MG63 (cell line): ENCODE results near the gene IRAK1. TPM values are rescaled to one million over a fixed set of nuclear protein-coding genes. Genes with fewer than 3 reads are reported as not detected.
"Not testable (repeated sequence)": the region's sequence is repeated elsewhere in the genome, so short reads cannot be mapped to it uniquely, and the experiment has no call there.

Experiments used
- DNase-seq: peaks from one replicate; pipeline ENCODE4 v3.0.0-alpha.2; 2020
- H3K27me3 ChIP-seq: fragments of 250-450 bp; sonication (Bioruptor Pico); 2 replicates; pipeline ENCODE4 v1.5.1; 2020; ENCODE audit warnings: mild to moderate bottlenecking, moderate library complexity
- H3K36me3 ChIP-seq: fragments of 250-450 bp; sonication (Bioruptor Pico); 2 replicates; pipeline ENCODE4 v1.5.1; 2020; ENCODE audit warnings: mild to moderate bottlenecking, moderate library complexity
- H3K4me3 ChIP-seq: fragments of 250-450 bp; sonication (Bioruptor Pico); 2 replicates; pipeline ENCODE4 v1.5.1; 2020; ENCODE audit warnings: mild to moderate bottlenecking, moderate library complexity
- H3K9me3 ChIP-seq: fragments of 250-450 bp; sonication (Bioruptor Pico); 2 replicates; pipeline ENCODE4 v1.5.1; 2020; ENCODE audit warnings: mild to moderate bottlenecking, moderate library complexity
- total RNA-seq: library from RNA; depleted of rRNA; stranded (reverse); fragments of >200 nt; shearing (Covaris generic); gene quantifications from 2 replicates; pipeline ENCODE4 v1.2.3, GENCODE V29; 2014; ENCODE audit warnings: low replicate concordance

IRAK1 gene
- total RNA-seq, 1 experiment from 2014 or later: 270 TPM

DNA sequence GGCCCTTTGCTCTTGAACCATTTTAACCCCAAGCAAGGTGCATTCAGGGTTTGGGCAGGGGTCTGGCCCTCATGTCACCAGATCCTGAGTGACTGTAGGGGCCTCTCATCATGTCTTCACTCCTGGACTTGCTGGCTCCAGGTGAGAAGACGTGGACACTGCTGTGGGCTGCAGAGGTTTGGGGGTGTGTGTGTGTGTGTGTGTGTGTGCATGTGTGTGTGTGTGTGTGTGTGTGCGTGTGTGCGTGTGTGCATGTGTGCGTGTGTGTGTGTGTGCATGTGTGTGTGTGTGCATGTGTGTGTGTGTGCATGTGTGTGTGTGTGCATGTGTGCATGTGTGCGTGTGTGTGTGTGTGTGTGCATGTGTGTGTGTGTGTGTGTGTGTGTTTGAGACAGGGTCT is 25.3 kb downstream of the IRAK1 start:
- not testable (repeated sequence) for H3K4me3 ChIP-seq, H3K36me3 ChIP-seq, DNase-seq, H3K27me3 ChIP-seq, H3K9me3 ChIP-seq

DNA sequence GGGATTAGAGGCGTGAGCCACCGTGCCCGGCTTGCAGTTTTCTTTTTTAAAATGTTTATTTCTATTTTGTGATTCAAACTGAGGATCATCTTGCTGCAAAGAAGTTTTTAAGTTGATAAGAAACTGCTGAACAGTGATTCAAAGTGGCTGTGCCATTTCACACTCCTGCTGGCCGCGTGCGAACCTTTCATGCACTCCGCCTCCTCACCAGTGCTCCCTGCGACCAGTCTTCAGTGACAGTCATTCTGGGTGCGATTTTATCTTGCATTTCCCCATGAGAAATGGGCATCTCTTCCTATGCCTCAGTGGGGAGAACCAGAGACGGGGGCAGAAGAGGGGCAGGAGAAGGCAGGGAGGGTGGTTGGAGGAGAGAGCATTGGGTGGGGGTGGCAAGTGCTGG is 25.7 kb downstream of the IRAK1 start:
- no peak overlapping the region for H3K4me3 ChIP-seq
- H3K9me3 ChIP-seq: no peaks in the 10 kb centered on the region
- DNase-seq: no peak
- no peaks in the 10 kb centered on the region for H3K36me3 ChIP-seq
- H3K27me3 ChIP-seq: no peaks in the 10 kb centered on the region

DNA sequence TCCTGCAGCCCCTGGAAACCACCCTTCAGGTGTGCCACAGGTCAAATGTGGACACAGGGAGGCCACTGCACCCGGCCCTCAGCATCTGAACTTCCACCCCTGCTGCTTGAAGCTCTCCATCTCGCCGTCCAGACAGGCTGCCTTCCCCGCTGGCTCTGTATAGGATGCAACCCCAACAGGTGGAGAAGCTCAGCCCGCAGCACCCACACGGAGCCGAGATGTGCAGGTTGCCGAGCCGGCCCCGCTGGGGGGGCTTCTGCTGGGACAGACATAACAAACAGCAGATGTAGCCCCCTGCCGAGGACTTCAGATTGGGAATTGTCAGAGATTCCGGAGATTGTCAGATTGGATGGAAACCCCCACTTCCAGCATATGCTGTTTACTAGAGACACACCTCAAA is 26.6 kb downstream of the IRAK1 start:
- Histone ChIP-seq H3K9me3 (no peaks in the 10 kb centered on the region), H3K27me3 (no peaks in the 10 kb centered on the region), H3K36me3 (no peaks in the 10 kb centered on the region), H3K4me3 (no peak overlapping the region)
- no peak for DNase-seq

DNA sequence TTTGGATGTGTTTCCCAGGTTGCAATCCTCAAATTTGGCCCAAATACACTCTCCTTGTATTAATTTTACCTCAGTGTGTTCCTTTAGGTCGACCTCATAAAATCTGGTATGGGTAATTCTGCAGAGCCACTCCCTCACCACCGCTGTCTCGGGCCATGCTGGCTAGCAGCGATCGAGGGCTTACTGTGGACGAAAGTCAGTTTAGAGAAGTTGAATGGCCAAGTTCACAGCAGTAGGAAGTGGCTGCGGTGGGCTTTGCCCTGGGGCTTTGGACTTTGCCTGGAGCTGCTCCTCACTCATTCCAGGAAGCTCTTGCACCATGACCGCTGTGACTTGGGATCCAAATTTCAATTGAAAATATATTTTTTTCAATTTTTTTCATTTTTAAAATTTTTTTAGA is 27.5 kb downstream of the IRAK1 start:
- DNase-seq: no peak

DNA sequence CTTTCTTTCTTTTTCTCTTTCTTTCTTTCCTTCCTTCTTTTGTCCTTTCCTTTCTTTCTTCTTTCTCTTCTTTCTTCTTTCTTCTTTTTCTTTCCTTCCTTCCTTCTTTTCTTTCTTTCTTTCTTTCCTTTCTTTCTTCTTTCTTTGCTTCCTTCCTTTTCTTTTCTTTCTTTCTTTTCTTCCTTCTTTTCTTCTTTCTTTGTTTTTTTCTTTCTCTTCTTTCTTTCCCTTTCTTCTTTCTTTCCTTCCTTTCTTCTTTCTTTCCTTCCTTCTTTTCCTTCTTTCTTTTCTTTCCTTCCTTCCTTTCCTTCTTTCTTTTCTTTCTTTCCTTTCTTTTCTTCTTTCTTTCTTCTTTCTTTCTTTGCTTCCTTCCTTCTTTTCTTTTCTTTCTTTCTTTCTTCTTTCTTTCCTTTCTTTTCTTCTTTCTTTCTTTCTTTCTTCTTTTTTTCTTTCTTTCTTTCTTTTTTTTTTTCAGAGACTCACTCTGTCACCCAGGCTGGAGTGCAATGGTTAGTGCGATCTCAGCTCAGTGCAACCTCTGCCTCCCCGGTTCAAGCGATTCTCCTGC is 28.6 kb downstream of the IRAK1 start:
- no peaks in the 10 kb centered on the region for H3K36me3 ChIP-seq
- H3K9me3 ChIP-seq: no peaks in the 10 kb centered on the region
- no peak overlapping the region for H3K4me3 ChIP-seq
- no peak for DNase-seq
- no peaks in the 10 kb centered on the region for H3K27me3 ChIP-seq

More for the DNA sequence above, 27.5 kb downstream of the IRAK1 start:
- H3K4me3 ChIP-seq: no peak overlapping the region
- H3K27me3 ChIP-seq: no peaks in the 10 kb centered on the region
- H3K36me3 ChIP-seq: no peaks in the 10 kb centered on the region
- H3K9me3 ChIP-seq: no peaks in the 10 kb centered on the region

DNA sequence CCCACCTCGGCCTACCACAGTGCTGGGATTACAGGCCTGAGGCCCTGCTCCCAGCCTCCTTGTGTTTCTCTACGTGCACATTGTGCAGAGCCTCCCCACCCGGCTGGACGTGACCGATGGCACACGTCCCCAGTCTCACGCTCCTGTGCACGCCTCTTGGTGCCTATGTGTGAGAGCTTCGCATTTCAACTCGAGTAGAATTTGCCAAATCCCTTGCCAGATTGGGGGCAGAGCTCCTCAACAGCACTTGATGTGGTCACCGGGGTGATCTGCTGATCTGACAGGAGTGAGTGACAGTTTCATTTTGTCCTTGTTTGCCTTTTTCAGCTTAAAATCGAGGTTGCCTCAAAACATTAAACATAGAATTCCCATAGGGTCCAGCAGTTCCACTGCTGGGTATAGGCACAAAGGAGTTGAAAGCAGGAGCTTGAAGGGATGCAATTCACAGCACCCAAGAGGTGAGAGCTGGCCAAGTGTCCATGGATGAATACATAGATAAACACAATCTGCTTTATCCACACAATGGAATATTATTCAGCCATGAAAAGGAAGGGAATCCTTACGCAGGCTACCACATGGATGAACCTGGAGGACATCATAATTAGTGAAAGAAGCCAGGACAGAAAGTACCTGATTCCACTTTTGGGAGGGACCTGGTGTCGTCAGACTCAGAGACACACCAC is 29.6 kb downstream of the IRAK1 start:
- no peaks in the 10 kb centered on the region for H3K27me3 ChIP-seq
- H3K9me3 ChIP-seq: no peaks in the 10 kb centered on the region
- no peak overlapping the region for H3K4me3 ChIP-seq
- no peak for DNase-seq
- no peaks in the 10 kb centered on the region for H3K36me3 ChIP-seq

DNA sequence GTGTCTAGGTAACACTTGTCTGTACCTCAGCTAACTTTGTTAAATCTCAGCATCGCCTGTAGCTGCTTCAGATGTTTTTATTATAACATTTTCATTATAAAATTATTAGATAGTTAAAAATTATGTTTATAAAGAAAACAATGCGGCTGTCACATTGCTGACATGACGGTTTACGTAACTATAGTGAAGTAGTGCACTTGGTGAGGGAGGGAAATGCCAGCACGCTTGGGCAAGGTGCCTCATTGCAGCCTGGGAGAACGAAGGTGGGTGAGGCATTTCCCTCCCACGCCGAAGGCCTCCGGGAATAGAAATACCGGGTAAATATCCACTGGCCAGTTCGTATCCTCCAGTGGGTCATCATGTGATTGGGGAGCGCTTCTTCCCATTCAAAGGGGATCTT is 31.2 kb downstream of the IRAK1 start:
- Histone ChIP-seq H3K36me3 (no peaks in the 10 kb centered on the region), H3K4me3 (no peak overlapping the region), H3K9me3 (no peaks in the 10 kb centered on the region), H3K27me3 (no peaks in the 10 kb centered on the region)
- no peak for DNase-seq

DNA sequence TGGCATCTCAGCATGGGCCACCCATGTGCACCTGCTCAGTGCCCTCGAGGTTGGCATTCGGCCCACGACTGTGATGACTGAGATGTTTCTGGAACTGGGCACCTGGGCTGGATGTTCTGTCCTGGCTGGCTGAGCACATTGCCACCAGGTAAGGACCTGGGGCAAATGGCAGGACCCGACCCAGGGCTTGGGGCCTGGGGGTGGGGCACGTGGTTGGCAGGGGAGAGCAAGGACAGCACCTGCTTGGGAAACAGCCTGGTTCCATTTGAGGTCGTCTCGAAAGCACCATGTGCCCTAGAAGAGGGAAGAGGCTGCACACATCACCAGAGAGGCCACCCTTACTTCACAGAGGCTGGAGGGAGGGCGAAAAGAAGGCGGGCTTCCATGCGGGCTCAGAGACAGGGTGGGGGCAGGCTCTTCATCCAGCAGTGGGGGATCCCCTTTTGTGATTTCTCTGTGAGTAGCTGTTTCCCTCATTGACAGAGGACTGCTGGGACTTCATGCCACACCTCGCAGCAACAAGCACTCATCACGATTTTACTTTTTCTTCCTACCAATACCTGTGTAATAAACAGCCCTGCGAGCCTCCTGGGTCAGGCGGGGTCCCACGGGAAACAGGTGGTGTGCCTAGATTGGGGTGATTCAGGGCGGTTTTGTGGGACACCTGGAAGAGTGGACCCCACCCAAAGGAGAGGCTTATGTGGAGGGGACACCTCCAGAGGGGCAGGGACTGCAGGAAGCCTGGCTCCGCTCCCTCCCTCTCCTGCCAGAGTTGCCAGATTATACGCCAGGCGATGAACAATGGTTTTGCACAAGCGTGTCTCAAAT is 35.1 kb downstream of the IRAK1 start:
- H3K4me3 ChIP-seq: no peak overlapping the region
- H3K27me3 ChIP-seq: no peaks in the 10 kb centered on the region
- no peaks in the 10 kb centered on the region for H3K9me3 ChIP-seq
- H3K36me3 ChIP-seq: no peaks in the 10 kb centered on the region
- DNase-seq: no peak

DNA sequence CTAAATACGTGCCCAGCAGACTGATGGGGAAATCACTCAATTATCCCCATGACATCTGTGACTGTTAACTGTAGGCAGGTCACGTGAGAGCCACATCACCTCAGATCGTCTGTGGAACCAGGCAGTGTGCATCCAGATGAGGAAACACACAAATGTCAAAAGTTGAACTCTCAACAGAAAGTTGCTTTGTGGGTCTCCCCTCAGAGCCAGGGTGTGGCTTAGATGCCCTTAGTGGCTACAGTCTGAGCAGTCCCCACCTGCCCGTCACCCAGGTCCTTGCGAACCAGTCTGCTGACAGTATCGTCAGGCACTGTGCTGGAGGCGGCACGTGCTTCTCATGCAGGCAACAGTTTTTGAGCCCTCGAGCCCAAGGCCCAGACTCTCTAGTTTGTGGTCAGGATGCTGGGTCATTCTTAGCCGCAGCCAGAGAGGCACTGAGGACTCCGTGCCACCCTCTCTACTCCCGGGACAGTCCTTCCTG is 36.3 kb downstream of the IRAK1 start:
- H3K27me3 ChIP-seq: no peaks in the 10 kb centered on the region
- no peaks in the 10 kb centered on the region for H3K9me3 ChIP-seq
- no peak for DNase-seq
- H3K4me3 ChIP-seq: no peak overlapping the region
- no peaks in the 10 kb centered on the region for H3K36me3 ChIP-seq

DNA sequence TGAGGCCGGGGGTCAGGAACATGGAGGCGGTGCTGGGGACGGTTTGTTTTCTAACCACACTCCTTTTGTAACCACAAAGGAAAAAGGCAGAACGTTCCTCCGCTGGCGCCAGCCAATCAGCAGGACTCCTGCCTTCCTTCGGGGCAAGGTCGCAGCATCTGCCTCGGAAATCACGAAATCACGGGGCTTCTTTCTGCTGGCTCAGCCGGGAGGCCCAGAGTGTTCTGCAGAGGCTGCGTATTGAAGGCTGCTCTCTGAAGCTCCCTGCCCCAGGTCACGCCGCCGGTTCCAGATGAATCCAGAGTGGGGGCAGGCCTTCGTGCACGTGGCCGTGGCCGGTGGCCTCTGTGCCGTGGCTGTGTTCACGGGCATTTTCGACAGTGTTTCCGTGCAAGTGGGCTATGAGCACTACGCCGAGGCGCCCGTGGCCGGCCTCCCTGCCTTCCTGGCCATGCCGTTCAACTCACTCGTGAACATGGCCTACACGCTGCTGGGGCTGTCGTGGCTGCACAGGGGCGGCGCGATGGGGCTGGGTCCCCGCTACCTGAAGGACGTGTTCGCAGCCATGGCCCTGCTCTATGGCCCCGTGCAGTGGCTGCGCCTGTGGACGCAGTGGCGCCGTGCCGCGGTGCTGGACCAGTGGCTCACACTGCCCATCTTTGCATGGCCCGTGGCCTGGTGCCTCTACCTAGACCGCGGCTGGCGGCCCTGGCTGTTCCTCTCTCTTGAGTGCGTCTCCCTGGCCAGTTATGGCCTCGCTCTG is 37.8 kb downstream of the IRAK1 start:
- no peak for DNase-seq

DNA sequence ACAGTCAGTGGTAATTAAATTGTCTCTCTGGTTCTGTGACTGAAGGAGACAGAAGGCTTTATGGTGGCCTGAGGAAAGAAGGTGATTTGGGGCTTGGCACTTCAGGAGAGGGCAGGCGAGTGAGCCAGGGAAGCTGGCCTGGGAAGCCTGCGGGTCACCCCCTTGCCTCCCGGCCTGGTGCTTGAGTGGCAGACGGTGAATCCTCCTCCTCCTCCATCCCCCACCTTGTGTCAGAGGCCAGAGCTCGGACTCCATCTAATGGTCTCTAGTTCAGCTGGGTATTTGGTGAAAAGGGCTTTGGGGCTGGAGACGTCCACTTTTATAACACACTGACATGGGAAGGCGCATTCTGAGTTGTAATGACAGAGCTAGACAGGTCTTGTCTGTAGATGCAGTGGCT is 38.5 kb downstream of the IRAK1 start:
- Histone ChIP-seq H3K4me3 (no peak overlapping the region), H3K27me3 (no peaks in the 10 kb centered on the region), H3K9me3 (no peaks in the 10 kb centered on the region), H3K36me3 (no peaks in the 10 kb centered on the region)
- DNase-seq: no peak

More for the DNA sequence above, 37.8 kb downstream of the IRAK1 start:
- no peak overlapping the region for H3K4me3 ChIP-seq
- no peaks in the 10 kb centered on the region for H3K9me3 ChIP-seq
- H3K36me3 ChIP-seq: no peaks in the 10 kb centered on the region
- no peaks in the 10 kb centered on the region for H3K27me3 ChIP-seq

DNA sequence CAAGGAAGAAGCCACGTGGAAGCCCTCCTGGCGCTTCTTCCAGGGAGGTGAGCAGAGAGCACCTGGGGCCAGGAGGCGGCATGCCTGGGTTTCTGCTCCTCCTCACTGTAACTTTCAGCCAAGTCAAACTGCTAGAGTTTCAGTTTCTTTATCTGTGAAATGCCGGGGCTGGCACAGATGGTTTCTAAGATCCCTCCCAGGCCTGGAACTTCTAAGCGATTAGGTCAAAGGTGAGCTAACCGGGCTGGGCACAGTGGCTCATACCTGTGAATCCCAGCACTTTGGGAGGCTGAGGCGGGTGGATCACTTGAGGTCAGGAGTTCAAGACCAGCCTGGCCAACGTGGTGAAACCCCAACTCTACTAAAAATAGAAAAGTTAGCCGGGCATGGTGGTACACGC is 39.3 kb downstream of the IRAK1 start:
- not testable (repeated sequence) for H3K27me3 ChIP-seq, H3K4me3 ChIP-seq, H3K36me3 ChIP-seq, H3K9me3 ChIP-seq, DNase-seq

DNA sequence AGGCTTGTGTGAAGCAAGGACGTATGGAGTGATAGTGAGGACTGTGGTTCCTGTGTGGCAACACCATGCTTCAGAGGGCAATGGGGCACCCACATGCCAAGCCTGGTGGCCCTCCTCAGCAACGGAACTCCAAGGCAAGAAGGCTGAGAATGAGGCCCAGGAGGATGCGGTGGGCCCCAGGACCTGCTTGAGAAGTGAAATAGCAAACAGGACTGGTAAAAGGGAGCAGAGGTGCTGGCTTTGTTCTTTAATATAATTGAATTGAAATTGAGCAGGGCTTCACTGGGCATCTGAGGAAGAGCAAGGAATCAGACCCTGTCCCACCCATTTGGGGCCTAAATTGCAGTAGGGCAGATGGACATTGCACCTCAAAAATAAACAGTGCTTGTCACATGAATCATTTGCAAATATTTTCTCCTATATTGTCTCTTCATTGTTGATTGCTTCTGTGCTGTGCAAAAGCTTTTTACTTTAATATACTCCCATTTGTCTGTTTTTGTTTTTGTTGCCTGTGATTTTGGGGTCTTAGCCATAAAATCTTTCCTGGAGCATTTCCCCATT is 44.9 kb downstream of the IRAK1 start:
- Histone ChIP-seq H3K27me3 (no peaks in the 10 kb centered on the region), H3K4me3 (no peak overlapping the region), H3K36me3 (peaks cover 3% of the 10 kb centered on the region; the same call in 1 of the 2 replicates), H3K9me3 (no peaks in the 10 kb centered on the region)
- DNase-seq: no peak

DNA sequence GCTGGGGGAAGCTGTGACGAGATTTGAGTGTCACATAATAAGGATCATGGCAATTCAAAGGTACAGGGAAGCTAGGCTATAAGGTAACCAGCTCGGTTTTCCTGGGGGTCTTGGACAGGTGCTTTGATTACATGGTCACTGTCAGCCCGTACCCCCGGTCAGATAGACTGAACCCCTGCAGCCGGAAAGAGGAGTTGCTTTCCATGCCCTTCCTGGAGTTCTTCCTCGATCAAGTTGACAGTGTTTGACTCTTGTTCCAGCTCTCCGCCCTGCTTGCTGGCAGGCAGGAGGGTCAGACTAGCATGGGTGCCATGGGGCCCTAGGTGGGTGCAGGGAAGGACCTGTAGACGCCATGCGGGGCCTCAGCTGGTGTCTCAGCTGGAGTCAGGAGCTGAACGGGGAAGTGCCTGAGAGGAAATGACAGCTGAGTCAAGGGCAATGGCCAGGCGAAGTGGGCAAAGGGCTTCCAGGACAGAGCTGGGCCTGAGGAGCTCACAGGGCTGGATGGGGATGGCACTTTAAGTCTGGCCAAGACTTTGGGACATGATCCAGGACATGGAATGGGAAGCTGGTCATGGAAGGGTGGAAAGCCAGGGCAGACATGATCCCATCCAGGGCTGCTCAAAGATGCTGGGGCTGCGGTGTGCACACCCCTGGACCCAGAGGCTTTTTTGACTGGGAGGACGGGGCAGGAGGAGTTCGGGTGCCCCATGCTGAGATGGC is 45.5 kb downstream of the IRAK1 start:
- Histone ChIP-seq H3K9me3 (no peaks in the 10 kb centered on the region), H3K4me3 (no peak overlapping the region), H3K36me3 (peaks cover 3% of the 10 kb centered on the region; the same call in 1 of the 2 replicates), H3K27me3 (no peaks in the 10 kb centered on the region)
- DNase-seq: no peak

DNA sequence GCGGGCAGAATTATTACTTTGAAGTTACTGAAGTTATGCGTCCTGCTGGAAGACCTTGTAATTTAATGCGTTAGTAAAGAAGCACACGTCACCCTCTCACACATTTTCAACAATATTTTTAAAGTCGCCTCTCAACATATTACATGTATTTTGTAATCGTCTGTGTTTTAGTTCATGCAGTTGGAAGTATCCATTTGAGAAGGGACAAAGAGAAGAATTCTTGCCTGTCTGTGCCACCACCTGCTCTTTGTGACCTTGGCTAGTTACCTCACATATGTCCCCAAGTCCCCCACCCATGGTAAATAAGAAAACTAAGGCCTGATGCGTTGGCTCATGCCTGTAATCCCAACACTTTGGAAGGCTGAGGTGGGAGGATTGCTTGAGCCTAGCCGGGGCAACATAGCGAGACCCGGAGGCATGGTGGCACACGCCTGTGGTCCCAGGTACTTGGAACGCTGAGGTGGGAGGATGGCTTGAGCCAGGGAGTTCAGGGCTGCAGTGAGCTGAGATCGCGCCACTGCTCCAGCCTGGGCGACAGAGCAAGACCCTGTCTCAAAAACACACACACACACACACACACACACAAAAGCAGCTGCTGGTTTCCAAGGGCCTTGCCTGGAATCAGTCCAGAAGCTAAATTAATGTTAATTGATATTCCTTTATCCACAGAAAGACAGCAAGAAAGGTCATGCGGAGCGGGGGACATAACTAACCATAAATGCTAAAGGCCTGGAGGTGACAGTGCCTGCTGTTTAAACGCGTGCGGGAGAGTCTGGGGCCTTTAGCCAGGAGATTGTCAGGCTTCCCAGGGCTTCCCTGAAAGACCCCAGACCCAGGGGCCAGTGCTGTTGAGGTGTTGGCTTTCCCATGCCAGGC is 46.3 kb downstream of the IRAK1 start:
- peaks cover 3% of the 10 kb centered on the region; the same call in 1 of the 2 replicates for H3K36me3 ChIP-seq
- H3K27me3 ChIP-seq: no peaks in the 10 kb centered on the region
- H3K9me3 ChIP-seq: no peaks in the 10 kb centered on the region
- DNase-seq: no peak
- H3K4me3 ChIP-seq: peak overlapping the region; percentile 70
